RWPE2 (cell line): ENCODE data around the gene IGFBP1.

Experiments
- ATAC-seq: fragments of 200-7000 bp; cut with Tn5 transposase; 3 replicates; pipeline ENCODE4 v1.9.1; 2021; ENCODE audit warnings: low read depth
- DNase-seq: peaks from one replicate; pipeline ENCODE4 v3.0.0-alpha.2; 2020; ENCODE audit warnings: low spot score
- H3K27ac ChIP-seq: fragments of 450-650 bp; 2 replicates; pipeline ENCODE4 v1.5.1; 2017; ENCODE audit warnings: mild to moderate bottlenecking; ENCODE audit not compliant: poor library complexity, severe bottlenecking
- H3K27me3 ChIP-seq: fragments of 250-450 bp; sonication (Bioruptor Pico); 2 replicates; pipeline ENCODE4 v1.5.1; 2021; ENCODE audit warnings: mild to moderate bottlenecking, moderate library complexity; ENCODE audit not compliant: insufficient read depth, poor library complexity, severe bottlenecking
- H3K36me3 ChIP-seq: fragments of 250-450 bp; sonication (Bioruptor Pico); 2 replicates; pipeline ENCODE4 v1.5.1; 2020; ENCODE audit warnings: low read depth, mild to moderate bottlenecking, moderate library complexity
- H3K4me1 ChIP-seq: fragments of 250-450 bp; sonication (Bioruptor Pico); 2 replicates; pipeline ENCODE4 v1.5.1; 2021; ENCODE audit warnings: mild to moderate bottlenecking, moderate library complexity; ENCODE audit not compliant: insufficient read depth, poor library complexity, severe bottlenecking
- H3K4me3 ChIP-seq: fragments of 250-450 bp; sonication (Bioruptor Pico); 2 replicates; pipeline ENCODE4 v1.5.1; 2021; ENCODE audit warnings: mild to moderate bottlenecking, moderate library complexity; ENCODE audit not compliant: severe bottlenecking
- H3K9me3 ChIP-seq: fragments of 250-450 bp; sonication (Bioruptor Pico); 2 replicates; pipeline ENCODE4 v1.5.1; 2021; ENCODE audit warnings: mild to moderate bottlenecking, moderate library complexity; ENCODE audit not compliant: severe bottlenecking
- TF ChIP-seq, protein P1 (sequence below): fragments of 450-650 bp; IDR thresholded peaks from one replicate; pipeline ENCODE4 v1.5.1; 2017; ENCODE audit warnings: mild to moderate bottlenecking, moderate library complexity; ENCODE audit not compliant: poor library complexity, severe bottlenecking

IGFBP1 gene

DNA sequence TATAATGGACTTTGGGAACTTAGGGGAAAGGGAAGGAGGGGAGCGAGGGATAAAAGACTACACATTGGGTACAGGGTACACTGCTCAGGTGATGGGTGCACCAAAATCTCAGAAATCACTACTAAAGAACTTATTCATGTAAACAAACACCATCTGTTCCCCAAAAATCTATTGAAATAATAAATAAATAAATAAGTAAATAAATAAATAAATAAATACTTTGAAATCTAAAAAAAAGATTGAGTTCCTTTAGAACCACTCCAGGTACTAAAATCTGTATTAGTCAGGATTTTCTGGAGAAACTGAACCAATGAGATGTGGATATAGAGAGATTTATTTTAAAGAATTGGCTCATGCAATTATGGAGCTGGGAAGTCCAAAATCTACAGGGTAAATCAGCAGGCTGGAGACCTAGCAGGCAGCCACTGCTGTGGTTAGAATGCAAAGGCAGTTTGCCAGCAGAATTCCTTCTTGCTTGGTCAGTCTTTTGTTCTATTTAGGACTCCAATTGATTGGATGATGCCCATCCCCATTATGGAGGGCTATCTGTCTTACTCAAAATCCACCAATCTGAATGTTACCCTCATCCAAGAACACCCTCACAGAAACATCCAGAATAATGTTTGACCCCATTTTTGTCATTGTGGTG is 8.9 kb downstream of the IGFBP1 start:
- Histone ChIP-seq H3K4me3 (no peak overlapping the region), H3K36me3 (no peaks in the 10 kb centered on the region), H3K9me3 (no peaks in the 10 kb centered on the region), H3K4me1 (no peaks in the 10 kb centered on the region), H3K27me3 (no peaks in the 10 kb centered on the region), H3K27ac (no peak overlapping the region)
- ATAC-seq (peak; percentile 12; the same call in 1 of the 3 replicates), DNase-seq (no peak)
- TF ChIP-seq, protein P1, sequence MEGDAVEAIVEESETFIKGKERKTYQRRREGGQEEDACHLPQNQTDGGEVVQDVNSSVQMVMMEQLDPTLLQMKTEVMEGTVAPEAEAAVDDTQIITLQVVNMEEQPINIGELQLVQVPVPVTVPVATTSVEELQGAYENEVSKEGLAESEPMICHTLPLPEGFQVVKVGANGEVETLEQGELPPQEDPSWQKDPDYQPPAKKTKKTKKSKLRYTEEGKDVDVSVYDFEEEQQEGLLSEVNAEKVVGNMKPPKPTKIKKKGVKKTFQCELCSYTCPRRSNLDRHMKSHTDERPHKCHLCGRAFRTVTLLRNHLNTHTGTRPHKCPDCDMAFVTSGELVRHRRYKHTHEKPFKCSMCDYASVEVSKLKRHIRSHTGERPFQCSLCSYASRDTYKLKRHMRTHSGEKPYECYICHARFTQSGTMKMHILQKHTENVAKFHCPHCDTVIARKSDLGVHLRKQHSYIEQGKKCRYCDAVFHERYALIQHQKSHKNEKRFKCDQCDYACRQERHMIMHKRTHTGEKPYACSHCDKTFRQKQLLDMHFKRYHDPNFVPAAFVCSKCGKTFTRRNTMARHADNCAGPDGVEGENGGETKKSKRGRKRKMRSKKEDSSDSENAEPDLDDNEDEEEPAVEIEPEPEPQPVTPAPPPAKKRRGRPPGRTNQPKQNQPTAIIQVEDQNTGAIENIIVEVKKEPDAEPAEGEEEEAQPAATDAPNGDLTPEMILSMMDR = no peak

DNA sequence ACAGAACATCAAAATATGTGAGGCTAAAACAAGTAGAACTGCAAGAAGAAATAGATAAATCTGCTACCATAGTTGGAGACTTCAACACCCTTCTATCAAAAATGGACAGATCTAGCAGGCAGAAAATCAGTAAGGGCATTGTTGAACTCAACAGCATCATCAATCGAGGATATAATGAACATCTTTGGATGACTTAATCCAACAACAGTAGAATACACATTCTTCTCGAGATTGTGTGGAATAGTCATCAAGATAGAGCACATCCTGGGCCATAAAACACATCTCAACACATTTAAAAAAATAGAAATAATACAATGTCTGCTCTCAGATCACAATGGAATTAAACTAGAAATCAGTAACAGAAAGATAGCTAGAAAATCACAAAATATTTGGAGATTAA is 9.9 kb downstream of the IGFBP1 start:
- H3K4me1 ChIP-seq = no peaks in the 10 kb centered on the region
- H3K36me3 ChIP-seq = no peaks in the 10 kb centered on the region
- H3K27me3 ChIP-seq = no peaks in the 10 kb centered on the region
- no peaks in the 10 kb centered on the region for H3K9me3 ChIP-seq
- no peak overlapping the region for H3K27ac ChIP-seq
- TF ChIP-seq, protein P1 = no peak
- no peak for ATAC-seq
- DNase-seq = no peak
- H3K4me3 ChIP-seq = no peak overlapping the region

DNA sequence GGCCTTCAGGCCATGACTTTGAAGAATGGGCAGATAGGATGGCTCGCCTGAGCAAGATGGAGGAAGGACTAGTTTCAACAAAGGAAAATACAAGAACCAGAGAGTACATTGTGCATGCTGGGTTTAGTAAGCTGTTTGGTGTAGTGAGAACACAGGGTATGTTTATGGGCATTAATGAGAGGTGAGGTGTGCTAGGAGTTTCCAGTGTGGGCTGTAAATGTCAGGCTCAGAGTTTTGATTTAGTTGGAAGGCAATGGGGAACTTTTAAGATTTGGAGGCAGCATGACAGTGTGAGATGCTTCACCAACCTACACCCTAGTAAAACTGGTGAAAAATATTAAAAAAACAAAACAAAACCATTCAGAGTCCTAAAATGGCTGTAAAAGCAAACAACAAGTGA is 13.3 kb downstream of the IGFBP1 start:
- no peak overlapping the region for H3K27ac ChIP-seq
- DNase-seq = no peak
- H3K27me3 ChIP-seq = no peaks in the 10 kb centered on the region
- TF ChIP-seq, protein P1 = no peak
- no peak overlapping the region for H3K4me3 ChIP-seq
- ATAC-seq = no peak
- no peaks in the 10 kb centered on the region for H3K36me3 ChIP-seq
- no peaks in the 10 kb centered on the region for H3K9me3 ChIP-seq
- no peaks in the 10 kb centered on the region for H3K4me1 ChIP-seq

DNA sequence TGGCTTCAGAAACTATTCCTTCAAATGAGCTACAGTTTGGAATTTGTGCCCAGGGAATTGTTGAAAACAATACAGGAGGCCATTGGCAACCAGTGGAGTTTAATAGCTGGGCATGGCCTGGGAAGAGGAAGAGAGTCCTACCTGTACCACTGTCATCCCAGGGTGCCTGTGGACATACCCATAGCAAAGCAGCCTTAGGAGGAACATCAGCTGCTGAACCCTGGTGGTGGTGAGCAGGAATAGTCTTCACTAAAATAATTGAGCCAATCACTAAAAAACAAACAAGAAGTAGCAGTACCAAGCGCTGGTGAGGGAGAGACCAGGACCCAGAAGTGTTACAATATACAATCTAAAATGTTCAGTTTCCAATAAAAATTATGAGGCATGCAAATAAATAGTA is 14.5 kb downstream of the IGFBP1 start:
- Histone ChIP-seq H3K36me3 (no peaks in the 10 kb centered on the region), H3K27me3 (no peaks in the 10 kb centered on the region), H3K9me3 (no peaks in the 10 kb centered on the region), H3K27ac (no peak overlapping the region), H3K4me1 (no peaks in the 10 kb centered on the region), H3K4me3 (no peak overlapping the region)
- ATAC-seq = no peak
- TF ChIP-seq, protein P1 = no peak
- no peak for DNase-seq

DNA sequence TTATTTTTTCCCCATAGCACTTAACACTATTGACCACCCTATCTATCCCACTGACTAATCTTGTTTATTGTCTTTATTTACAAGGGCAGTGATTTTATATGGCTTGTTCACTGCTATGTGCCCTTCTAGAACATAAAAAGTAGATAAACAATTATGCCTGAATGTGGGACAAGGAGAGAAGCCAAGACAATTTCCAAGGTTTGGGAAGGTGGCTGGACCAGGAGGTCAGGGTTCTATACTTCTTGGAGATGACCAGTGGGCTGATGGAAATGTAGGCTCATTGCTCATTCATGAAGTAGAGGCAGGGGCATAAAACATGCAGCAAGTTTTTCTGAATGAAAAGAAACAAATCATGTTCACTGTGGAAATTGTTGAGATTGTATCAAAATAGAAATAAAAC is 21.3 kb downstream of the IGFBP1 start:
- Histone ChIP-seq H3K9me3 (no peaks in the 10 kb centered on the region), H3K27ac (no peak overlapping the region), H3K4me3 (no peak overlapping the region), H3K4me1 (no peaks in the 10 kb centered on the region), H3K27me3 (peaks cover 4% of the 10 kb centered on the region), H3K36me3 (no peaks in the 10 kb centered on the region)
- ATAC-seq (no peak), DNase-seq (no peak)
- TF ChIP-seq, protein P1 = no peak
